NCI-H1417 treated with DMSO at 0.1 percent for 48 hours (cell line): ENCODE measurements around the gene FTSJ3.
"Not testable (repeated sequence)": the region's sequence is repeated elsewhere in the genome, so short reads cannot be mapped to it uniquely, and the experiment has no call there.

ENCODE experiments used
- DNase-seq: peaks from one replicate; lab custom pipeline; 2025; lab: John Stamatoyannopoulos, UW

FTSJ3 gene

GRCh38 chr17:63827002-63827800, at the start of gene FTSJ3, which contains the start of gene PSMC5:
TSS of gene FTSJ3 (minus strand) at chr17:63827663. CDS start at chr17:63826902, 761 bp downstream.
TSS of gene PSMC5 (plus strand) at chr17:63827431. CDS start at chr17:63827491, 60 bp downstream.
- DNase-seq: peak; percentile 84

- DNase-seq: not testable (repeated sequence)
These were observed 47.2 kb upstream of the FTSJ3 start for GRCh38 chr17:63874693-63875092.

GRCh38 chr17:63874061-63874626, 46.7 kb upstream of the FTSJ3 start:
- DNase-seq: not testable (repeated sequence)

GRCh38 chr17:63873577-63873976, 46.1 kb upstream of the FTSJ3 start, which contains the start of gene CSH2:
TSS of gene CSH2 (minus strand) at chr17:63873677. CDS start at chr17:63873614, 63 bp downstream.
- not testable (repeated sequence) for DNase-seq

GRCh38 chr17:63871646-63872365, 44.3 kb upstream of the FTSJ3 start:
- DNase-seq: not testable (repeated sequence)

- DNase-seq: not testable (repeated sequence)
These were observed 42.8 kb upstream of the FTSJ3 start for GRCh38 chr17:63870292-63870665.

- not testable (repeated sequence) for DNase-seq
These were observed 42.2 kb upstream of the FTSJ3 start for GRCh38 chr17:63869491-63870291.

GRCh38 chr17:63866625-63867024, 39.2 kb upstream of the FTSJ3 start:
- DNase-seq: not testable (repeated sequence)

GRCh38 chr17:63859257-63859656, 31.8 kb upstream of the FTSJ3 start:
- no peak for DNase-seq

- not testable (repeated sequence) for DNase-seq
These were observed 29.0 kb upstream of the FTSJ3 start for GRCh38 chr17:63856425-63856824.

- DNase-seq: no peak
These were observed 27.7 kb upstream of the FTSJ3 start for GRCh38 chr17:63855185-63855584.

GRCh38 chr17:63854709-63855108, 27.2 kb upstream of the FTSJ3 start:
- no peak for DNase-seq

- DNase-seq: no peak
These were observed 25.8 kb upstream of the FTSJ3 start for GRCh38 chr17:63853260-63853659.

GRCh38 chr17:63850401-63850800, 22.9 kb upstream of the FTSJ3 start:
- no peak for DNase-seq

GRCh38 chr17:63848834-63849689, 21.6 kb upstream of the FTSJ3 start:
- DNase-seq: no peak

- no peak for DNase-seq
These were observed 20.2 kb upstream of the FTSJ3 start for GRCh38 chr17:63847525-63848249.

- no peak for DNase-seq
These were observed 18.0 kb upstream of the FTSJ3 start for GRCh38 chr17:63845509-63845908.

- no peak for DNase-seq
These were observed 16.6 kb upstream of the FTSJ3 start for GRCh38 chr17:63843910-63844677.

GRCh38 chr17:63843387-63843888, 16.0 kb upstream of the FTSJ3 start:
- not testable (repeated sequence) for DNase-seq
